Raji (cell line): ENCODE data around the gene C1QTNF12.

Source experiments
- POLR2A ChIP-seq: IDR thresholded peaks from 2 replicates; pipeline ENCODE4 v1.6.1; 2011; ENCODE audit warnings: low read depth, low read length, control low read depth; ENCODE audit not compliant: insufficient read depth

The C1QTNF12 gene

GRCh38 chr1:1218524-1219200 is 27.9 kb downstream of the C1QTNF12 start:
- TF ChIP-seq POLR2A: no peak

GRCh38 chr1:1217621-1218523 is 28.6 kb downstream of the C1QTNF12 start:
- TF ChIP-seq POLR2A: no peak

GRCh38 chr1:1216770-1217620 is 29.5 kb downstream of the C1QTNF12 start:
- no peak for TF ChIP-seq POLR2A

- TF ChIP-seq POLR2A: no peak
Measured at GRCh38 chr1:1215881-1216605, 30.5 kb downstream of the C1QTNF12 start.

GRCh38 chr1:1215080-1215676 is 31.3 kb downstream of the C1QTNF12 start:
- no peak for TF ChIP-seq POLR2A

GRCh38 chr1:1213345-1214265 is 32.9 kb downstream of the C1QTNF12 start, which contains the start of gene TNFRSF4:
Gene TNFRSF4, minus strand, starts transcription at chr1:1214153. Its CDS starts 26 bp downstream, at chr1:1214127.
- no peak for TF ChIP-seq POLR2A

- no peak for TF ChIP-seq POLR2A
Measured at GRCh38 chr1:1212780-1213344, 33.7 kb downstream of the C1QTNF12 start.

- TF ChIP-seq POLR2A: no peak
Measured at GRCh38 chr1:1211541-1212441, 34.7 kb downstream of the C1QTNF12 start.

- TF ChIP-seq POLR2A: no peak
Measured at GRCh38 chr1:1210726-1211540, 35.6 kb downstream of the C1QTNF12 start.

GRCh38 chr1:1208713-1209433 is 37.6 kb downstream of the C1QTNF12 start:
- TF ChIP-seq POLR2A: no peak

GRCh38 chr1:1207571-1207892 is 39.0 kb downstream of the C1QTNF12 start:
- no peak for TF ChIP-seq POLR2A
